CD4-positive, alpha-beta T cell treated with Interleukin-4 for 4 hours (primary cell): ENCODE measurements around the gene CHRND.

Experiments
- DNase-seq: peaks from one replicate; pipeline ENCODE4 v3.0.0-alpha.2; 2020

Gene CHRND

GRCh38 chr2:232525791-232526371 lies at the start of gene CHRND:
Gene CHRND (plus strand): TSS chr2:232526160. CDS start chr2:232526216, 56 bp downstream.
- no peak for DNase-seq

GRCh38 chr2:232476791-232477190 lies 49.2 kb upstream of the CHRND start:
- no peak for DNase-seq

- DNase-seq: no peak
These were observed 48.0 kb upstream of the CHRND start for GRCh38 chr2:232477751-232478510.

GRCh38 chr2:232478571-232479340 lies 47.2 kb upstream of the CHRND start:
- no peak for DNase-seq

GRCh38 chr2:232479341-232480200 lies 46.4 kb upstream of the CHRND start:
- DNase-seq: no peak

GRCh38 chr2:232480201-232481190 lies 45.5 kb upstream of the CHRND start:
- no peak for DNase-seq

- no peak for DNase-seq
These were observed 44.4 kb upstream of the CHRND start for GRCh38 chr2:232481322-232482140.

- no peak for DNase-seq
These were observed 43.4 kb upstream of the CHRND start for GRCh38 chr2:232482301-232483238.

- no peak for DNase-seq
These were observed 42.5 kb upstream of the CHRND start for GRCh38 chr2:232483311-232483922.

- DNase-seq: no peak
These were observed 41.9 kb upstream of the CHRND start for GRCh38 chr2:232483923-232484627.

GRCh38 chr2:232484628-232485347 lies 41.2 kb upstream of the CHRND start:
- DNase-seq: no peak

GRCh38 chr2:232485348-232485756 lies 40.6 kb upstream of the CHRND start:
- no peak for DNase-seq

- no peak for DNase-seq
These were observed 40.0 kb upstream of the CHRND start for GRCh38 chr2:232485757-232486557.

- no peak for DNase-seq
These were observed 39.2 kb upstream of the CHRND start for GRCh38 chr2:232486558-232487384.

GRCh38 chr2:232487385-232488096 lies 38.4 kb upstream of the CHRND start, which contains the start of gene ECEL1:
Gene ECEL1 (minus strand): TSS chr2:232487834. CDS start chr2:232486653, 1,181 bp downstream.
- no peak for DNase-seq
